Left renal pelvis (tissue), 4 donors: ENCODE results near the gene TANC1. TPM values are rescaled to one million over a fixed set of nuclear protein-coding genes. Genes with fewer than 3 reads are reported as not detected.
A peak's percentile ranks its signal among the peaks of the same experiment; 100 is the strongest.
"Not testable (repeated sequence)": the region's sequence is repeated elsewhere in the genome, so short reads cannot be mapped to it uniquely, and the experiment has no call there.

Experiments
- DNase-seq, 4 donors: peaks; one replicate each; pipeline ENCODE4 v3.0.0-alpha.2; 2013; ENCODE audit warnings: low read depth in 4 of 4, low spot score in 3 of 4
- polyA plus RNA-seq, 4 donors: library from polyadenylated mRNA; unstranded; fragments of 120-200 nt; gene quantifications; one replicate each; pipeline ENCODE4 v1.2.1, GENCODE V29; 2013; ENCODE audit not compliant: insufficient read length in 4 of 4

TANC1 gene
- polyA plus RNA-seq, 4 donors = 25.6 to 60.1 (median 53.5) TPM

DNA sequence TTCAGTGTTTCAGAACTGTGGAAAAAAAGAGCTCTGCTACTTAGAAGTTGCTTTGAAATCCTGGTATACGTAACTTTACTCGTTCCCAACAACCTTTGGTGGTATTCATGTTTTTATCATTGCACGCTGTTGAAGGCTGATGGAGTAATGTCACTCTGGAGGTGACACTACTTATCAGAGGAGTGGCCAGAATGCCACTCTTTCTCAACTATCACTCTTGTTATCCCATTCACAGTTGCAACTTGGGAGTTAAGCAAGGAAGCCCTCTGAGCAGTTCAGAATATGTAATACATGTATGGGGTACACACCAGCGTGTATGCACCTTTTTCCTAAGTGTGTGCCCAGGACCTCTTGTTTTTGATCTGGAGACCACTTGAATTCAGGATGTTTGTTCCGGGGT, 53.6 kb downstream of the TANC1 start:
- DNase-seq = no peak

DNA sequence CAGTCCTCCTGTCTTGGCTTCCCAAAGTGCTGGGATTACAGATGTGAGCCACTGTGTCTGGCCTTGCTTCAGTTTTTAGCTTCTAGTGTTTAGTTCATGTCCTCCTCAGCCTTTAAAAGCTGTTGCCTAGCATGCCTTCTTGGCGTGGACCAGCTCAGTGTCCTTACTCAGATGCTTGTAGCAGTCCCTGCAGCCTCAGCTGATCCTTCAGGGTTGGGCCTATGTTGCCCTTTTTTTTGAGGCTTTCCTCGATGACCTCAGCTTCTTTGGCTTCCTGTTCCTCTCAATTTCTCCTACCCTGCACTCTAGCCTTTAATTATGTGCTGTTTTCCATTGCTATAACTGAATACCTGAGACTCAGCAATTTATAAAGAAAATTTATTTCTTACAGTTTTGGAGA, 57.7 kb downstream of the TANC1 start:
- no peak for DNase-seq

DNA sequence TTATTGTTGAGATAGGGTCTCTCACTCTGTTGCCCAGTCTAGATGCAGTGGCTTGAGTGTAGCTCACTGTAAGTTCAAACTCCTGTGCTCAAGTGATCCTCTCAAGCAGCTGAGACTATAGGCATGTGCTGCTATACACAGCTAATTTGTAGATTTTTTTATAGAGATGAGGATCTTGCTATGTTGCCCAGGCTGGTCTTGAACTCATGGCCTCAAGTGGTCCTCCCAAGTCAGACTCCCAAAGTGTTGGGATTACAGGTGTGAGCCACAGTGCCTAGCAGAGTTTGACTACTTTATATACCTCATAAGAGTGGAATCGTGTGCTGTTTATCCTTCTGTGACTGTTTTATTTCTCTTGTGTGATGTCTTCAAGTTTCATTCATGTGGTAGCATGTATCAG, 60.3 kb downstream of the TANC1 start:
- no peak for DNase-seq

DNA sequence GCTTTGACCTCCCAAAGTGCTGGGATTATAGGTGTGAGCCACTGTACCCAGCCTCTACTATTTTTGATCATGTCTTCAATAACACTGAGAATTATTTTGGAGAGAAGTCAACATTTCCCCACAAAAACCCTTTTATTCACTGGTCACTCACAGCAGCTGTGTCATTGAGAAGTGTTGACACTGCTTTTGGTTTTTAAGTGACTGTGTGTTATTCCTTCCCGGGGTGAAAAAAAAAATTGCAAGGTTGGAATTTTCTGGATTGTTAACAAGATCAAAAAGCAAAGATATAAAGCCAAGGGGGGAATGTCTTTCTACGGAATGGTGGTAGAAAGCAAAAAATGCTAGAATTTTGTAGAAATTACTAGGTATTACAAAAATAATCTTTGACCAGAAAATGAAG, 61.5 kb downstream of the TANC1 start:
- no peak for DNase-seq

DNA sequence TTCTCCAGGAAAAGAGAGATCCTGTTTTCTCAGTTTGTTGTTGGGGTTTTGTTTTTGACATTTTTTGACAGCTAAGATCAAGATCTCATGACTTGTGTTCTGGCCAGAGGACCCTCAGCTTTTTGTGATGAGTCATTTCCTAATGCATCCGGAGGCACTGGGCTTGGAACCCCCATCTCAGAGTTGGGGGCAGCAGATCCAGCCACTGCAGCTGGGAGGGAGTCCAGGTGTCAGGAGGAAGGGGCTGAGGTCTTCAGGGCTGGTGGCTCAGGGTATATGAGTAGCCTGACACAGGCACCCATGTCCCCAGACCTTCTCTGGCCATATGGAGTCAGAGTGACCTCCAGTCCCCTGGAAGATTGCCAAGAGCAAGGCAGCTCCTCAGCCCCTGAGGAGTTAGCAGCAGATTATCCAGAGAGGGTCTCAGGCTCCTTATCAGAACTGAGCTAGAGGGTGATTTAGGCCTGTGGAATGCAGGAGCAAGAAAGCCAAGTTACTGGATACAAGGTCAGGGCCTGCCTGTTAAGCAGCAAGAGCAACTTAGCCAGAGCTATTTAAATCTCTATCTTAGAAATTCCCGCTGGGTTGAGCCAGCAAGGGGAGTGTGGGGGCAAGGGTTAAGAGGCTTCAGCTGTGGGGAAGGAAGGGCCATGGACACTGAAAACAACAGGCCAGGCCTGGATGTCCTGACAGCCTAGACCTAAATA, 62.4 kb downstream of the TANC1 start:
- peak; percentile 31 to 50 (median 38) for DNase-seq

DNA sequence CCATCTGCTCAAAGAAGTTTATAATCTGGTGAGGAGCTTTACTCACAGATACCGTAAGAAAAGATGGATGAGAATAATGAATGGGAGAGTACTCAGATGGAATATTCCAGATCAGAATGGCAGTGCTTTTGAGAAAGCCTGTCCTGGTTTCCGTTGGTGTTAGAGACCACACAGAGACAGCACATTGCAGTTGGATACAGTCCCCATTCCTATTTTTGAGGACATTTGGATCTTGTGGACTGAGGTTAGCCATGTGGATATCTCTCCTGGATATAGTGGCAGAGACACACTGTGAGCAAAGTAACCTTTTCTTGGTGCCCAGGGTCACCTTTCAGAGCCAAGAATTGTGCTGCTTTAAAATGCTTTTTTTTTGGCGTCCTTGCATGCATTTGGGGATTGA, 63.7 kb downstream of the TANC1 start:
- DNase-seq = no peak

DNA sequence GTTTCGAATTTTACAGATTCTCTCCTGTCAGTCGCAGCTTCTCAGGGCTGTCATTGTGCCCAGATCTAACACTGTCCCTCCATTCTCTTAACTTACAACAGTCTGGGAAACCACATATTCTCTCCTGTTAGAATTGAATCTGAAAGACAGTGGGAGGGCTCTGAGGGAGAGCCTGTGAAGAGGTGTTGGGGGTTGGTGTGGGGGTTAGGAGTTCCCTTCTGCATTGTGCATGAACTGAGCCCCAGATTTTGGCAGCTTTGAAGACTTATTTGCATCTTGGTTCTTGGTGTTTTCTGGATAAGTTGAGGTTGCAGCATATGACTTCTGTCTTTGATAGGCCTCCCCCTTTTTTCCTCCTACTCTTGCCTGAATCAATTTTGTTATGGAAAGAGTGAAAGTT, 64.1 kb downstream of the TANC1 start:
- no peak for DNase-seq

DNA sequence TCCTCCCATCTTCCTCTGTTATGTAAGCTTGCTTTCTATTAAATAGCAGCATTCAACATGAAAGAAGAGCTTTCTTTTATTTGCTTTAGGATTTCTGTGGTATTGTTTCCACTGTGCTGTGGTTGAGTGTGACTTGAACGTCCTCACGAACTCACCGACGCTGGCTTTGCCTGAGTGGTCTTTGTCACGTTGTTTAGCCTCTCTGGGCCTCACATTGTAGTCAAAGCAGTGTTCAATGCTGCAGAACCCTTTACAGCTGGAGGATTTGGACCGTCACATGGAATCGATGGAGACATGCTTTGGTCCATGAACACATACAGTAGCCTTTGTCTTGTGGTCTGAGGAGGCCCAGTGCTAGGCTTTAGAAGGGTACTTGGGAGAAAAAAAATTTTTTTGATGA, 66.3 kb downstream of the TANC1 start:
- DNase-seq = no peak

DNA sequence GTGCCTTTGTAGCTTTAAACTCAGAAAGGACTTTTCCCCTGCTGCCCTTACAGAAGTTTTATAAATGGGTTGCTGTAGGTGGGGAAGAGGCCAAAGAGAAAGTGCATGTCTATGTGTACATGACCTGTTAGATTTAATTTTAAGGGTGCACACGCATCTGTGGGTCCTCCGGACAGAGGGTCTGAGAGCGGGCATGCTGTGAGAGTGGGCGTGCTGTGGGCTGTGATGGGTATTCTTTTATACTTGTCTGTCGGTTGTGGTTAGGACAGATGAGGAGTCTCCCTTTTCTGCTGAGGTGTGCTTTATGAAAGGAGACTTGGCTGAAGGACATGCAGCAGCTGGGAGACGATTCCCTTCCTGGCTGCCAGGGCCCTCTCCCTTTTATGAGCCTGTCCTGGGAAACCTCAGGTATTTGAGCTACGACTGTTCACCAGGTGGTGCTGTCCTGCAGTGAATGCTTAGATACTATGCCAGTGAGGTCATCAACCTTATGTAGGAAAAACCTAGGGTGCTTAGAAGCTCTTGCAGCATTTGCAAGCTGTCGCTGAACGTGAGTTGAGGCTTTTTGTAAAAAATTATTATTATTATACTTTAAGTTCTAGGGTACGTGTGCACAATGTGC, 67.5 kb downstream of the TANC1 start:
- peak in 3 of 4 donors; percentile 22 to 41 (median 29) for DNase-seq

DNA sequence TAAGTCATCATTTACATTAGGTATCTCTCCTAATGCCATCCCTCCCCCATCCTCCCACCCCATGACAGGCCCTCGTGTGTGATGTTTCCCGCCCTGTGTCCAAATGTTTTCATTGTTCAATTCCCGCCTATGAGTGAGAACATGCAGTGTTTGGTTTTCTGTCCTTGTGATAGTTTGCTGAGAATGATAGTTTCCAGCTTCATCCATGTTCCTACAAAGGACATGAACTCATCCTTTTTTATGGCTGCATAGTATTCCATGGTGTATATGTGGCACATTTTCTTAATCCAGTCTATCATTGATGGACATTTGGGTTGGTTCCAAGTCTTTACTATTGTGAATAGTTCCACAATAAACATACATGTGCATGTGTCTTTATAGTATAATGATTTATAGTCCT, 68.0 kb downstream of the TANC1 start:
- DNase-seq = not testable (repeated sequence)

DNA sequence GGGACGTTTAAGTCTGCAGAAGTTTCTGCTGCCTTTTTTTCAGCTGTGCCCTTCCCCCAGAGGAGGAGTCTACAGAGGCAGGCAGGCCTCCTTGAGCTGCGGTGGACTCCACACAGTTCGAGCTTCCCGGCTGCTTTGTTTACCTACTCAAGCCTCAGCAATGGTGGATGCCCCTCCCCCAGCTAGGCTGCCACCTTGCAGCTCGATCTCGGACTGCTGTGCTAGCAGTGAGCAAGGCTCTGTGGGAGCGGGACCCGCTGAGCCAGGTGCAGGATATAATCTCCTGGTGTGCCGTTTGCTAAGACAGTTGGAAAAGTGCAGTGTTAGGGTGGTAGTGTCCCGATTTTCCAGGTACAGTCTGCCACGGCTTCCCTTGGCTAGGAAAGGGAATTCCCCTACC, 72.9 kb downstream of the TANC1 start:
- not testable (repeated sequence) for DNase-seq

DNA sequence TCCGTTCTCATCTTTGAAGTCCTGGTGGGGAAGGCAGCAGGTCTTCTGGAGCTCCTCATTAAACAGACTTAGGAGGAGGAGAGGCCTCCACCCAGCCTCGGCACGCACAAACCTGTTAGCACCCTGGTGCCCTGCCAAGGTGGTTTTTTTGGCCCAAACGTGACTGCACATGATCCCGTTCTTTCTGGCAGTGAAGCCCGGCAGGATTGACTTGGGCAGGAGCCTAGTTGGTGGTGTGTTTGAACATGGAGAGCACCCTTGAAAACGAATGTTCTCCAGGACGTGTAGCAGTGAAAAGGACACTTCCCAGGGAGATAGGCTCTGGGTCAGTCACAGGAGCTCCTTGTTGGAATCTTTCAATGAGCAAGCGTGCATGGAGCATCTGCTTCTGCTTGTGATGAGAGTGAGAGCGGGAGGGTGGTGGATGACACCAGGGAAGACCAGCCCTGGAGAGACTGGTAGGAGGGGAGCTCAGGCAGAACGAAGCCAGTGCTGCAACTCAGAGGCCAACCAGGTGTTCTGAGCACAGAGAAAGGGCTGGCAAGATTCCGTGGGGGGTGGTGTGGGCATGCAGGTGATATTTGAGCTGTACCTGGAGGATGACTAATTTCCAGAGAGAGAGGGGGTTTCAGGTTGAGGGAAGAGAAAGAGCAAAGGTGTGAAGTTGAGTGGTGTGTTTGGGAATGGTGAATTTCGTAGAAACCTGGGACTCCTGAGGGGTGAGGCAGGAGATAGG, 73.8 kb downstream of the TANC1 start:
- no peak for DNase-seq

DNA sequence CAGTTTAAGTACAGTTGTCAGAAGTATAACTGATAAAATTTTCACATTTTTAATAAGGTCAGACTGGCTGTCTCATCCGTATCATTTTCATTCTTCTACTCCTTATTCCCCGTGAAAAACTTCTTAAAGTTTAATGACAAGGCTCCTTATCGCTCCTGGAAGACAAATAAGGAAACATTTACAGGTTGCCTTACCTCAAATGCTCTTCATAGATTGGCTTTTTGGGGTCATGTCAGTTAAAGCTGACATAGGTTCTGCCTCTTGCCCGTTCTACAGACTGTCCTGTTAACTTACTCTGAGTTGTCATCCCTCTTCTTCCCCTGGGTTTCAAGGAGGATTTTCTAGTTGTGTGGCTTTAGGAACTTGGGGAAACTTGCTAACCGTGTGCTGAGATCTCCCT, 75.3 kb downstream of the TANC1 start:
- DNase-seq = no peak

DNA sequence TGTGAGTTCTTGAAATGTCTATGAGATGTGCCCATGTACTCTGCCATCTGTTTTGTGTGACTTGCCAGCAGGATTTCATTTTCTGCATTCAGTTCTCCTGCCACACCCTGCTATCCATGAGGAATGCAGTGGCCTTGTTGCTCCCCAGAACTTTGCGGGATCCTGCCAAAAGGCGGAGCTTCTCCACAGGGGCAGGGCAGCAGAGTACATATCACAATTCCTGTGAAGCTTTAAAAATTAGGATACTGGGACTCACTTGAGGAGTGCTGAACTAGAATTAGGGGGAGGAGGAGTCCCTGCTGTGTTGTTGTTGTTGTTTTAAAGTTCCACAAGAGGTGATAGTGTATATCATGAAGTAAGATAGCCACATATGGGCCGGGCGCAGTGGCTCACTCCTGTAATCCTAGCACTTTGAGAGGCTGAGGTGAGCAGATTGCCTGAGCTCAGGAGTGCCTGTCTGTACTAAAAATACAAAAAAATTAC, 76.4 kb downstream of the TANC1 start:
- no peak for DNase-seq

DNA sequence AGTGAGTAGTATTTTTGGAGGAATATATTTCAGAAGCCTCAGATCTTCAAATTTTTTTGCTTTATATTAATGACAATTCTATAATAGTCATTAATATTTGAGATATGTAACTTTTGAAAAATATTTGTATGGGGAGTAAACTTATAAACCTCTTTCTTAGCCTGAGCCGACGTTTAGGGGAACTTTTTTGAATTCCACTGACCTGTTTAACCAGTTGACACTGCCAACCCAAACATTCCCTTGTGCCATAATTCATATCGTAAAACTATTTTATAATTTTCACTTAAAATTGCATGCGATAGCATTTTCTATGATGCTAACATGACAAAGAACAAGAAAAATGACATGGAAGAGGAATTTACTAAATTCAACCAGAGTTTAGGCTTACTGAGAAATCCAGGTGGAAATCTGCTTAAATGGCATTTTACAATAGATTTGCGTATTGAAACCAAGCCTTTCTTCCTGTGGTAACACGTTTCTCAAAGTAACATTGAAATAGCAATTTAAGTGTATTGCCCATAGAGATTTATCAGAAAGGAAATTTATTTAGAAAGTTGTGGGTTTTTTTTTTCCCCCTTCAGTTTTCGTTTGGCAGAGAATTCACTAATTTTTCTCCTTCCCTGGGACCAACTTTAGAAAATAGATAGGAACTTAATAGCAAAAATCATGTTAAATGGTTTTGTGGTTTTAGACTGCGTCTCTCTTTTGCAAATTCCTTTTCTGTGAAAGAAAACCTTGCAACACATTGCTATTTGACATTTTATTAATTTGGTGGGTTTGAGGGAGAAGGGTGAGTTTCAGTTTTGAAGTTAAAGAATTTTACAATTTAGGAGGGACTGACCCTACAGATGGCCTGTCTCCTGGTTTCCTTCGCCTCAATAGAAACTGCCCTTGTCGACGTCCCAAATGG, 77.4 kb downstream of the TANC1 start:
- DNase-seq = no peak

DNA sequence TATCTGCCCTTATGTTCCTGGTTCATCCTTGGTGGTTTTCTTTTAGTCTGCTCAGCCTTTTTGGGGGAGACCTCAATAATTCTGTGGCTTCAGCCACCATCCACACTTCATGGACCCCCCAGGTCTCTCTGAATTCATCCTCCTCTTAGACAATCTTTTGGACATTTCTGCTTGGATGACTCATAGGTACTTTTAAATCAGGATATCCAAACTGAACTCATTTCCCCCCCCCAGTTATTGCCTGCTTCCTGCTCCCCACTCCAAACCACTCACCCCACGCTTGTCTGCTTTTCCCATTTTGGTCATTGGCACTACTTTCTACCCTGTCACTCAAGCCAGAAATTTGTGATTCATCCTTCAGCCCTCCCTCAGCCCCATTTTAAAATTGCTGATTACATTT, 78.5 kb downstream of the TANC1 start:
- no peak for DNase-seq

DNA sequence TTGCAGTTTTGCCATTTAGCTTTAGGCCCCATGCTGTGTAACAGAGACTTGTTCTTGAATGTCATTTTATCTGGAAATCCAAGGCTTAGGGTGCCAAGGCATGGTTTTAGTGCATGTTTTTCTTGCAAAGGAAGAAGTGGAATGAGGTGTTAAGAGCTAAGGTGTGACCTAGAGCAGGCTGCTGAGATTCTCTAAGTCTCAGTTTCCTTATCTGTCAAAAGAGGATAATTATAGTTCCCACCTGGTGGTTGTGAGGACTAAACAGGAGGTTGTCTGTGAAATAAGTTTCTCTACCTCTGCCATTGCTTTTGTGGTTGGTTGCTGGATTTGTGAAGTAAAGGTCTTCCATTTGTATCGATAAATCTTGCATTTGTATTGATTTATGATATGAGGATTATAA, 82.0 kb downstream of the TANC1 start:
- no peak for DNase-seq

DNA sequence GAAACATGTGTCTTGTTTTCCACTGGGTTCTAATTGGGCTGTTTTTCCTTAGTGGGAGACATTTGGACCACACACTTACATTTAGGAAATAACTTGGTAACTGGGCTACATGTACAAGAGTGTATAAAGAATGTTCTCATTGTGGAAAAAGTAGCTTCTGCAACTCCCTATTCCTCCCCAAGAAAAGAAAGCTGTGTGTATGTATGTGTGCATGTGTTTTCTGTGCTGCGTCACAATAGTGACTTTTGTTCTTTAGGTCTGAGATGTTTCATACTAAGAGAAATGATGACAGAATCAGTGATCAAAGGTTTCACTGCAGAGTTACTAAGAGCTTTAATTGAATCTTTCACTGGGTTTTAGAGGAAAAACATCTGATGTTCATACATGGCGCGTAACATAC, 82.7 kb downstream of the TANC1 start:
- no peak for DNase-seq

DNA sequence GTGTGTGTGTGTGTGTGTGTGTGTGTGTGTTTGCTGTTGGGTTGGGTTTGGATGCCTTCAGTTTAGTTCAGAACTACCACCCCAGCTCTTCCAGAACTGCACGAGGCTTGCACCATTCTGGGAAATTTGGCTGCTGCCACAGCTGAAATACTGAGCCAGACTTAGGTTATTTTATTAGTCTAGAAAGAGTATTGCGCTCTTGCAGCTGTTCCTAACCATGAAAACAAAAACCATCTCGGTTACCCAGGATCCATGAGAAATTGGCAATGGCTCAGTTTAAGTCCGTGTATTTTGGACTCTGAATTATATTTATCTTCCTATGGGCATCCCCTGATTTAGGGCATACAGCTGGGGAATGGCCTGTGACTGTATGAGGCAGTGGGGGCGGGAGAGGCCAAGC, 83.2 kb downstream of the TANC1 start:
- no peak for DNase-seq

DNA sequence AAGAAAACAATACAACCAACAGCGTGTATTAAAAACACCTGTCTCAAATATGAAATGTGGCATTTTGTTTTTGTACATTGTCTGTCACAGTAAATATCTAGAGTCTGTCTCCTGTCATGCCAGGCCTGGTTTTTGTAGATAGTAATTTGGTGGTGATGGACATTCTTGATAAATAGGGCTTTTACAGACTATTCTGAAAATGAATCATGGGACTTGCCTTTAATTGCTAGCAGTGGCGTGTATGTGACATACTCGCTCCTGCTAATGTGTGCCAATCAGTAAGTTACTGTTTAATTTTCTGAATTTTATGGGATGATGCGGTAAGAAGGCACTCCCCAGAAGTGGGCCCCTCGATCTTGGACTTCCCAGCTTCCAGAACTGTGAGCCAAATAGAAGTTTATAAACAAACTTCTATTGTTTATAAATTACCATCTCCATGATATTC, 83.7 kb downstream of the TANC1 start:
- DNase-seq = no peak
